ENCODE measurements around the gene FDX1.

DNA sequence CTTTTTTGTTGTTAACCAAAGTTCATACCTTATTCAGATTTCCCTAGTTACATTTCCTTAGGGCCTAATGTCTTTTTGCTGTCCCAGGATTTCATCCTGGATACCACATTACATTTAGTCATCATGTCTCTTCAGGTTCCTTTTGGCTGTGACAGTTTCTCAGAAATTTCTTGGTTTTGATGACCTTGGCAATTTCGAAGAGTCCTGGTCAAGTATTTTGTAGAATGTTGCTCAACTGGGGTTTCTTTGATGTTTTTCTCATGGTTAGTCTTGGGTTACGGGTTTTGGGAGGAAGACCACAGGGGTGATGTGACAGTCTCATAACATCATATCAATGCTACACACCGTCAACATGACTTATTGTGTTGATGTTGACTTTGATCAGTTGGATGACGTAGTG is 39.8 kb upstream of the FDX1 start:
- no peak for TF ChIP-seq POLR2A (IDR thresholded peaks at IDR 0.05)
- TF ChIP-seq, protein P1, sequence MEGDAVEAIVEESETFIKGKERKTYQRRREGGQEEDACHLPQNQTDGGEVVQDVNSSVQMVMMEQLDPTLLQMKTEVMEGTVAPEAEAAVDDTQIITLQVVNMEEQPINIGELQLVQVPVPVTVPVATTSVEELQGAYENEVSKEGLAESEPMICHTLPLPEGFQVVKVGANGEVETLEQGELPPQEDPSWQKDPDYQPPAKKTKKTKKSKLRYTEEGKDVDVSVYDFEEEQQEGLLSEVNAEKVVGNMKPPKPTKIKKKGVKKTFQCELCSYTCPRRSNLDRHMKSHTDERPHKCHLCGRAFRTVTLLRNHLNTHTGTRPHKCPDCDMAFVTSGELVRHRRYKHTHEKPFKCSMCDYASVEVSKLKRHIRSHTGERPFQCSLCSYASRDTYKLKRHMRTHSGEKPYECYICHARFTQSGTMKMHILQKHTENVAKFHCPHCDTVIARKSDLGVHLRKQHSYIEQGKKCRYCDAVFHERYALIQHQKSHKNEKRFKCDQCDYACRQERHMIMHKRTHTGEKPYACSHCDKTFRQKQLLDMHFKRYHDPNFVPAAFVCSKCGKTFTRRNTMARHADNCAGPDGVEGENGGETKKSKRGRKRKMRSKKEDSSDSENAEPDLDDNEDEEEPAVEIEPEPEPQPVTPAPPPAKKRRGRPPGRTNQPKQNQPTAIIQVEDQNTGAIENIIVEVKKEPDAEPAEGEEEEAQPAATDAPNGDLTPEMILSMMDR (IDR thresholded peaks at IDR 0.05) = no peak
